Measurements from ENCODE around the gene TMEM121B.

TMEM121B gene

DNA sequence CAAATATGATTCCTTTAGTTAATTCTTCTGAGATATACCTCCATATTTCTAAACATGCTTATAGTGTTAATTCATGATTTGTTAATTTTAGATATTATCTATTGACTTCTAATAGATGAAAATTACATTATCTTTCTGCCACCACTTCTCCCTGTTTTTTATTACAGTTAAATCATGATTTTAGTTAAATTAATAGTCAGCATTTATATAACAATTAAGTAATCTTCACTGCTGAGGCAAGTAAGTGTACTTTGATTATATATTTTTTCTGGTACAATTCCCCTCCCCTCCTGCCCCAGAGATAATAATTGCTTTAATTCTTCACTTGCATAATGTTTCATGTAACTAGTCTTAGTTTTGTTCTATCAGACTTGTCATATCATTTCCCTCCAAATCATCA is 30.6 kb downstream of the TMEM121B start:
- no peaks in the 10 kb centered on the region for H3K9me3 ChIP-seq (ENCODE audit: insufficient read depth, low read depth, low read length)
- TF ChIP-seq CTCF (conservative IDR thresholded peaks at IDR 0.05; ENCODE audit: low read length) (no peak), EZH2phosphoT487 (IDR thresholded peaks at IDR 0.05; ENCODE audit: borderline replicate concordance) (no peak)
- no peak overlapping the region for H3K9ac ChIP-seq (ENCODE audit: low read depth, low read length, poor library complexity, severe bottlenecking)
- peaks cover 50% of the 10 kb centered on the region for H4K20me1 ChIP-seq (ENCODE audit: insufficient read depth, low read length, poor library complexity, severe bottlenecking)
- H3K4me1 ChIP-seq (ENCODE audit: insufficient read depth, low read length, poor library complexity, severe bottlenecking): peaks cover 65% of the 10 kb centered on the region
- no peaks in the 10 kb centered on the region for H3K27me3 ChIP-seq (ENCODE audit: insufficient read depth, low read length, poor library complexity, severe bottlenecking)
- H3K4me3 ChIP-seq (ENCODE audit: low read length, poor library complexity, severe bottlenecking): peak overlapping the region; percentile 10
- no peaks in the 10 kb centered on the region for H3F3A ChIP-seq (ENCODE audit: low read depth)
- peak overlapping the region; percentile 33 for H3K4me2 ChIP-seq (ENCODE audit: low read depth, low read length, poor library complexity, severe bottlenecking)
- peaks cover 88% of the 10 kb centered on the region for H3K79me2 ChIP-seq (ENCODE audit: insufficient read depth, low read length)
- H3K9me2 ChIP-seq (replicated peaks; ENCODE audit: low read depth, low read length): no peaks in the 10 kb centered on the region
- no peak overlapping the region for H2AFZ ChIP-seq (ENCODE audit: low read length)
- H3K36me3 ChIP-seq (ENCODE audit: insufficient read depth, low read length): no peaks in the 10 kb centered on the region

DNA sequence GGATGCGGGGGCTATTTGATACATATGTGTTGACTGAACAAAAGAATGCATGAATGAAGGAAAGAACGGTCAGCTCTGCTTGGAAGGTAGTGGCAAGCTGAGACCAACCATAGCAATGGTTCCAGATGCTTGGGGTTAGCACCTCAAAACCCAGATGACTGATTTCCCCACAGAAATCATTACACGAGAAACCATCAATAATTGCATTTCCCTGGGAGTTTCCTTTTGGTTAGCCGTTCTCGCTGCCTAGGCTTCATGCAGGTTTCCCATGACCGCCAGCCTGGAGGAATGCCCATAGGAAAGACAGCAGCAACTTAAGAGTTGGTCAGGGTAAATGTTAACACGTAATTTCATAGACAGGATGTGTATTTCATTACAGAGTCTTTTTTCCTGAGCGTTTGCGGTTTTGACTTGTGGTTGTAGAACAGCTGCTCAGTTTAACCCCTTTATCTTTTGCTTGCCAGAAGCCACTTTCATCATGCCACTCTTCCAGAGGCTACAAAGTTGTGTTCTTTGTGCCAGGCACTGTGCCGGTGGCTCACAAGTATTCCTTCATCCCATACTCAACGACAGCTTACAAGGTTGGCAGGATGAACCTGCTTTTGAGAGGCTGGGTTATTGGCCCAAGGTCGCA is 33.5 kb downstream of the TMEM121B start:
- Histone ChIP-seq H3K4me2 (ENCODE audit: low read depth, low read length, poor library complexity, severe bottlenecking) (peak overlapping the region; percentile 81), H4K20me1 (ENCODE audit: insufficient read depth, low read length, poor library complexity, severe bottlenecking) (peaks cover 41% of the 10 kb centered on the region), H3K4me1 (ENCODE audit: insufficient read depth, low read length, poor library complexity, severe bottlenecking) (peaks cover 62% of the 10 kb centered on the region), H3F3A (ENCODE audit: low read depth) (no peaks in the 10 kb centered on the region), H3K9me2 (replicated peaks; ENCODE audit: low read depth, low read length) (no peaks in the 10 kb centered on the region), H3K4me3 (ENCODE audit: low read length, poor library complexity, severe bottlenecking) (peak overlapping the region; percentile 86), H3K36me3 (ENCODE audit: insufficient read depth, low read length) (no peaks in the 10 kb centered on the region), H3K27me3 (ENCODE audit: insufficient read depth, low read length, poor library complexity, severe bottlenecking) (no peaks in the 10 kb centered on the region), H3K79me2 (ENCODE audit: insufficient read depth, low read length) (peaks cover 70% of the 10 kb centered on the region), H2AFZ (ENCODE audit: low read length) (no peak overlapping the region), H3K9me3 (ENCODE audit: insufficient read depth, low read depth, low read length) (no peaks in the 10 kb centered on the region), H3K9ac (ENCODE audit: low read depth, low read length, poor library complexity, severe bottlenecking) (peak overlapping the region; percentile 79)
- no peak for TF ChIP-seq EZH2phosphoT487 (IDR thresholded peaks at IDR 0.05; ENCODE audit: borderline replicate concordance)
- no peak for TF ChIP-seq CTCF (conservative IDR thresholded peaks at IDR 0.05; ENCODE audit: low read length)

DNA sequence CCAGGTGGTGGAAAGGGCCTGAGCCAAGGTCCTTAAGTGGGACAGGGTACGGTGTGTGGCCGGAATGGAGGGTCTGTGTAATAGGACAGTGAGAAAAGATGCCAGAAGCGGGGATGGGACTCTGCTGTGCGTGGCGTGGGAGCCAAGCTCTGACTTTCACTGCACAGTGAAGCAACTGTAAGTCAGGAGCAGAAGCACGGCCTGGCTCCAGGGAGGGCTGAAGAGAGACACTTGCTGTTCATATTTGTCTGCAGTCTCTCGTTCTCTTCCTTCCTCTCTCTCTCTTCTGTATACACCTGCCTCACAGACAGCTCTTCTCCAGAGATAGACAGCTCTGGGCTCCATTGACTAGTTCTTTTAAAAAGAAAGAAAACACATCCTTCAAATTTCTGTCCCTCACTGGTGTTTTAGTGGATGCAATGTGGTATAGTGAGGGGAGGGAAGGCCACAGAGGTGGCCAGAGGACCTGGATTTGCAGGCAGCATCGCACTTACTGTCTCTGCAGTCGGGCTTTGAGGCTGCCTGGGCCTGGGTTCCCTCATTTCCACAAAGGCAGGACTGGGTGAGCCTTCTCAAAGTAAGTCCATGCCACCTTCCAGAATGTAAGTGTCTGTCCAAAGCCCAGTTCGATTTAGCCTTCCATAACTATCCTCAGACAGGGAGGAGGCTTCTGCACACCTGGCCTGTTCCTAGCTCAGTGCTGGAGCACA is 34.2 kb downstream of the TMEM121B start:
- Histone ChIP-seq H4K20me1 (ENCODE audit: insufficient read depth, low read length, poor library complexity, severe bottlenecking) (peaks cover 39% of the 10 kb centered on the region), H3K9ac (ENCODE audit: low read depth, low read length, poor library complexity, severe bottlenecking) (peak overlapping the region; percentile 79), H3K4me2 (ENCODE audit: low read depth, low read length, poor library complexity, severe bottlenecking) (peak overlapping the region; percentile 81), H3K4me1 (ENCODE audit: insufficient read depth, low read length, poor library complexity, severe bottlenecking) (peaks cover 56% of the 10 kb centered on the region), H3K36me3 (ENCODE audit: insufficient read depth, low read length) (no peaks in the 10 kb centered on the region), H3K9me2 (replicated peaks; ENCODE audit: low read depth, low read length) (no peaks in the 10 kb centered on the region), H3K79me2 (ENCODE audit: insufficient read depth, low read length) (peaks cover 63% of the 10 kb centered on the region), H2AFZ (ENCODE audit: low read length) (no peak overlapping the region), H3K27me3 (ENCODE audit: insufficient read depth, low read length, poor library complexity, severe bottlenecking) (no peaks in the 10 kb centered on the region), H3K4me3 (ENCODE audit: low read length, poor library complexity, severe bottlenecking) (peak overlapping the region; percentile 86), H3F3A (ENCODE audit: low read depth) (no peaks in the 10 kb centered on the region), H3K9me3 (ENCODE audit: insufficient read depth, low read depth, low read length) (no peaks in the 10 kb centered on the region)
- no peak for TF ChIP-seq EZH2phosphoT487 (IDR thresholded peaks at IDR 0.05; ENCODE audit: borderline replicate concordance)
- no peak for TF ChIP-seq CTCF (conservative IDR thresholded peaks at IDR 0.05; ENCODE audit: low read length)
